H1 (cell line): ENCODE data around the gene PPP2R3C. TPM values are rescaled to one million over a fixed set of nuclear protein-coding genes. Genes with fewer than 3 reads are reported as not detected.

Source experiments
- CBX5 ChIP-seq: fragments of 300-800, 300-1000 bp; sonication (generic); IDR thresholded peaks from 2 replicates; pipeline ENCODE4 v1.7.1; 2016; ENCODE audit warnings: antibody characterized with exemption, low read length, low read depth
- EGR1 ChIP-seq: IDR thresholded peaks from 2 replicates; pipeline ENCODE4 v1.6.1; 2011; ENCODE audit warnings: low read depth, low read length, borderline replicate concordance
- HDAC2 ChIP-seq, 2 experiments: fragments of 300-600 bp in 1 of 2; sonication (generic) in 1 of 2; IDR thresholded peaks; 2 replicates each; pipeline ENCODE4 v1.6.1; 2011 to 2012; ENCODE audit warnings: low read depth in 2 of 2, low read length in 2 of 2, mild to moderate bottlenecking in 2 of 2, moderate library complexity in 2 of 2, borderline replicate concordance in 1 of 2, inconsistent platforms in 1 of 2
- HDAC6 ChIP-seq: IDR thresholded peaks from one replicate; pipeline ENCODE4 v1.7.1; 2012; ENCODE audit warnings: low read depth, mild to moderate bottlenecking, inconsistent platforms, low read length, moderate library complexity
- JUND ChIP-seq: IDR thresholded peaks from 2 replicates; pipeline ENCODE4 v1.6.1; 2011; ENCODE audit warnings: mild to moderate bottlenecking, improper control_type of control experiment, low read length
- KDM1A ChIP-seq: fragments of 200-600, 300-600 bp; sonication (generic); IDR thresholded peaks from 2 replicates; pipeline ENCODE4 v1.7.1; 2016; ENCODE audit warnings: mild to moderate bottlenecking, low read length, borderline replicate concordance
- MAFK ChIP-seq: IDR thresholded peaks from 2 replicates; pipeline ENCODE4 v1.6.1; 2012; ENCODE audit warnings: low read depth, mild to moderate bottlenecking, improper control_type of control experiment, low read length
- NANOG ChIP-seq: IDR thresholded peaks from 2 replicates; pipeline ENCODE4 v1.6.1; 2011; ENCODE audit warnings: low read length, low read depth, mild to moderate bottlenecking, inconsistent platforms; ENCODE audit not compliant: insufficient read depth, poor library complexity, severe bottlenecking
- POLR2AphosphoS5 ChIP-seq: IDR thresholded peaks from 2 replicates; pipeline ENCODE4 v1.6.1; 2011; ENCODE audit warnings: low read depth, low read length
- SIN3A ChIP-seq, 2 experiments: IDR thresholded peaks in 1 of 2; conservative IDR thresholded peaks in 1 of 2; 2 replicates each; pipeline ENCODE4 v1.6.1; 2011 to 2012; ENCODE audit warnings: low read length in 2 of 2, improper control_type of control experiment in 1 of 2, low read depth in 1 of 2, mild to moderate bottlenecking in 1 of 2
- SP2 ChIP-seq: IDR thresholded peaks from 2 replicates; pipeline ENCODE4 v1.6.1; 2012; ENCODE audit warnings: mild to moderate bottlenecking, low read length, inconsistent platforms
- SRF ChIP-seq: IDR thresholded peaks from 2 replicates; pipeline ENCODE4 v1.6.1; 2011; ENCODE audit warnings: mild to moderate bottlenecking, low read depth, low read length, moderate library complexity
- TAF1 ChIP-seq: IDR thresholded peaks from 2 replicates; pipeline ENCODE4 v1.6.1; 2011; ENCODE audit warnings: mild to moderate bottlenecking, low read depth, low read length
- TCF12 ChIP-seq: IDR thresholded peaks from 2 replicates; pipeline ENCODE4 v1.6.1; 2011; ENCODE audit warnings: low read depth, mild to moderate bottlenecking, low read length
- polyA plus RNA-seq, 7 experiments: library from polyadenylated mRNA; depleted of rRNA in 3 of 7; stranded (reverse) in 5 of 7; unstranded in 2 of 7; fragments of >200 nt in 5 of 7; fragments of 200-250 nt in 2 of 7; gene quantifications; 1 replicate in 5 of 7; 2 replicates in 1 of 7; 4 replicates in 1 of 7; pipeline versions ENCODE4 v1.2.1 to v1.2.3, GENCODE V29; 2011 to 2013; ENCODE audit warnings: missing spikeins in 2 of 7, mixed read lengths in 2 of 7
- total RNA-seq: library from RNA; stranded (reverse); fragmentation: NEBNext Ultra II Directional; extraction: Animal tissue kit (Norgen Biotek cat#: 25700); gene quantifications from 2 replicates; pipeline ENCODE4 v1.2.1, GENCODE V29; 2021
- TF ChIP-seq, protein P1 (sequence below): IDR thresholded peaks from 2 replicates; pipeline ENCODE4 v1.6.1; 2012; ENCODE audit warnings: inconsistent platforms
- TF ChIP-seq, protein P2 (sequence below): IDR thresholded peaks from 2 replicates; pipeline ENCODE4 v1.6.1; 2011; ENCODE audit warnings: low read depth, mild to moderate bottlenecking, low read length; ENCODE audit not compliant: insufficient read depth

Gene PPP2R3C
- total and polyA plus RNA-seq, 2 of the 8 experiments (the other 6 are each of a cell fraction or from before 2014, with no cell fraction given) = 7.1 to 26.7 TPM

DNA sequence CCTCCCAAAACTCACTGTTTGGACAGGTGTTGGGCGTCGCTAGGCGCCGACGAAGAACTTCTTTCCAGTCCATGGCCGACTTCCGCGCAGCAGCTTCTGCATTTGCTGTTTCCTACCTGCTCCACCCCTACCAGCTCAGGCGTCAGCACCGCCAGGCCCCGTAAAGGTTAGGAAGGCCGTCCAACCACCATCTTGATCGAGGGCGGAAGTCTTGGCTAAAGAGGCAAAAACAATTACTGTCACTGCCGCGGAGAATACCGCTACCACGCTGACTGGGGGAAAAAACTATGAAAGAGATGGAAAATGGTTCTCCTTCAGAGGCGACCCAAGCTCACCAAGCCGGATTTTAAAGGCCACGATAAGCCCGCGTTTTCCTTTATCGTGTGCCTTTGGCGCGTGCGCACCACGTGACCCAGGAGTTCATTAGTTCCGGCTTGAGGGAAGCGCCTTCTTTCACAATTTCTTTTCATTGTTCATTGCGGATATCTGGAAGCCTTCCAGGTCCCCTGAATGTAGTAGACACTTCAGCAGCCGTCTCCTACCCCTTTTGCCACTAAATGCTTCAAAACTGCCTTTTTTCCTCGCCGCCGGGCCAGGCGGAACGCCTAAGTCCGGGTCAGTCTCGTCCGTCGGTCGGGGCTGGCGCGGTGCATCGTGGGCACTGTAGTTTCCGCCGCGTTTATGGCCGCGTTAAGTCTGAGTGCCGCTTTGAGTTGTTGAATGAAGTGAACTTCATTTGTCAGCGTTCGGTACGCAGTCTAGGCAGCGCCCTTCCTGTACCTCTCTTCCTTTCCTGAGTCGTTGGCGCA lies at the start of gene PPP2R3C, which contains the start of gene PRORP (continued):
- no peak for TF ChIP-seq CBX5
- TF ChIP-seq HDAC2 (IDR thresholded peaks at IDR 0.05; ENCODE audit: borderline replicate concordance in 1 of 2, low read depth in 2 of 2, low read length in 2 of 2) = 0 out of 4 replicates have a peak, but pooled peaks of 1 of the 2 experiments have one; percentile 60
- no peak for TF ChIP-seq MAFK
- no peak for TF ChIP-seq JUND
- TF ChIP-seq KDM1A = no peak
- TF ChIP-seq POLR2AphosphoS5 = peak; percentile 93
- TF ChIP-seq SP2 = no peak
- peak; percentile 77; the same call in 1 of the 2 replicates for TF ChIP-seq TCF12
- TF ChIP-seq, protein P1, sequence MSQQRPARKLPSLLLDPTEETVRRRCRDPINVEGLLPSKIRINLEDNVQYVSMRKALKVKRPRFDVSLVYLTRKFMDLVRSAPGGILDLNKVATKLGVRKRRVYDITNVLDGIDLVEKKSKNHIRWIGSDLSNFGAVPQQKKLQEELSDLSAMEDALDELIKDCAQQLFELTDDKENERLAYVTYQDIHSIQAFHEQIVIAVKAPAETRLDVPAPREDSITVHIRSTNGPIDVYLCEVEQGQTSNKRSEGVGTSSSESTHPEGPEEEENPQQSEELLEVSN = peak; percentile 96
- TF ChIP-seq NANOG = peak; percentile 32
- peak; percentile 40 to 73; a peak in 3 of 4 replicates for TF ChIP-seq SIN3A (conservative IDR thresholded peaks at IDR 0.05 in 1 of 2, IDR thresholded peaks at IDR 0.05 in 1 of 2; ENCODE audit: low read depth in 1 of 2, low read length in 2 of 2)
- no peak for TF ChIP-seq SRF
- TF ChIP-seq EGR1 = 0 out of 2 replicates have a peak, but pooled peaks have one; percentile 34
- peak; percentile 92 for TF ChIP-seq TAF1
- TF ChIP-seq, protein P2, sequence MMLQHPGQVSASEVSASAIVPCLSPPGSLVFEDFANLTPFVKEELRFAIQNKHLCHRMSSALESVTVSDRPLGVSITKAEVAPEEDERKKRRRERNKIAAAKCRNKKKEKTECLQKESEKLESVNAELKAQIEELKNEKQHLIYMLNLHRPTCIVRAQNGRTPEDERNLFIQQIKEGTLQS = peak; percentile 58; the same call in 1 of the 2 replicates
- TF ChIP-seq HDAC6 = no peak
